Measurements from ENCODE around the gene R3HDM4.

R3HDM4 gene

DNA sequence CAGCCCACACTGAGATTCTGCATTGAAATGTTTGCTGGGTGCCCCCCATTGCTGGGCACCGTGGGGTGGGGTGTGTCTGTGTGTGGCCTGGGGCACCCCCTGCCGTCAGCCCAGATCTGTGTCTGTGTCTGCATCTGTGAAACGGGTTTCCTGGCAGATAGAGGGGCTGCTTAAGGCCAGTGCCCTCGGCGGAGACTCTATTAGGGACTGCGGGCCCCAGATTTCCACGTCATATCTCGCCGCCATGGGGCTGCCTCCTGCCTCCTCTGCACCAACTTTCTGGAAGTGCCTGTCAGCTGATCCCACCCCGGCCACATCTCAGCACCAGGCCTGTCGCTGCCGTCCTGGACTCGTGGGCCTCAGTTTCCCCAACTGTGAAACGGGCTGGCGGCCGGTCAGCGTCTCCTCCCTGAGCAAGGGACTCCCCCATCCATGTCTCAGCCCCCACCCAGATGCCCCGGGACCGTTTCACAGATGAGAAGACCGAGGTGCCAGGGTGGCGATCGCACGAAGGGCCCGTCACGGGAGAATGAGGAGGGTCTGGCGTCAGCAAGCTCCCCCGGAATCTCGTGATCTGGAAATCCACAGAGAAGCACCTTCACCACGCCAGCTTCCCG, 34.2 kb upstream of the R3HDM4 start:
- no peak for DNase-seq

DNA sequence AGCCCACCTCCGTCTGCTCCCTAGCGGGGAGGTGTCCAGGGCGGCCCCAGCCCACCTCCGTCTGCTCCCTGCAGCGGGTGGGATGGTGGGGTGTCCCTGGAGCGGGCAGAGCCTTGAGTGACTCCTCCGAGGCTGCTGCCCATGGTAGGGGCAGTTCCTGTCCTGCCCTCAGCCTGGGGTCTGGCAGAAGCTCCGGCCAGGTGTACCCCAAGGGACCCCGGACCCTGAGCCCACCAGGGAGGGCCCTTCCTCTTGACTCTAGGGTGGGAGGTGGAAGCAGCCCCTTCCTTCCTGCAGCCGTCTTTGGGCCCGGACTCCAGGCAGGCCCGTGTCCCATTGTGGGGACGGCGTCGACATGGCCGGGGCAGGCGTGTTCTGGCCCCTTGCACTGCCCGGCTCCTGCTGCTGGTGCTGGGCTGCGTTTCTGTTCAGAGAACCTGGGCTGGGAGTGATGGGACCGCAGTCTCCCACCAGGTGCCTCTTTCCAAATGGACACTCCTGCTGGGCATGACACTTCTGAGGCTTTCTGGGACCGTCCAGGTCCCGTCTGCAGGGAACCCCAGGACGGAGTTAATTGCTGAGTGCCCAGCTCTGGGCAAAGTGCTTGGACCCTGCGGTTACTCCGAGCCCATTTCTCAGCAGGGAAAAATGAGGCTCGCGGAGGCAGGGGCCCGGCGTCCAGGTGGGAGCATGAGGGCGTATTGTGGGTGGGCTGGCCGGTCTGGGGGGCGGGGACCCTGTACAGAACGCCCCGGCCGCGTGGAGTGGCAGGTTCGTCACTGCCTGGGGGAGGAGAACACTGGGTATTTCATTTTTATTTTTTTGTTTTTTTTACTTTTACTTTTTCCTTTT, 32.6 kb upstream of the R3HDM4 start:
- no peak for DNase-seq

DNA sequence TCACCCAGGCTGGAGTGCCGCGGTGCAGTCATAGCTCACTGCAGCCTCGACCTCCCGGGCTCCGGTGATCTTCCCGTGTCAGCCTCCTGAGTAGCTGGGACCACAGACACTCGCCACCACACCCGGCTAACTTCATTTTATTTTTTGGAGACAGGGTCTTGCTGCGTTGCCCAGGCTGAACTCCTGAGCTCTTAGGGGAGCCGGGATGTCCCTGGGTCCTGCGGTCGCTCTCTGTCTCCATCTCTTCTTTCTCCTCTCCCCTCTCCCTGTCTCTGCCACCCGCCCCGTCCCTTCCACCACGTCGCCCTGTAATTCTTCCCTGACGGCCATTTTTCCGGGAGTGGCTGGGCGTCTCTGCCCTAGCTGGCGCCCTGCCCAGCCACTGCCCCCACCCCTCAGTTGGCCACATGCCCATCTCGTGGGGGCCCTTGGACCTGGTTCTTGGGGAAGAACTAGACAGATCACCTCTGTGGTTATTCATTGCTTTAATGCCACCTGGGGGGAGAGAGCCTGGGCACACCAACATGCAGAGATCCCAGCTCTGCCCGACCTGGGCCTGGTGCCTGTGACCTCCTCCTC, 31.7 kb upstream of the R3HDM4 start:
- no peak for DNase-seq

DNA sequence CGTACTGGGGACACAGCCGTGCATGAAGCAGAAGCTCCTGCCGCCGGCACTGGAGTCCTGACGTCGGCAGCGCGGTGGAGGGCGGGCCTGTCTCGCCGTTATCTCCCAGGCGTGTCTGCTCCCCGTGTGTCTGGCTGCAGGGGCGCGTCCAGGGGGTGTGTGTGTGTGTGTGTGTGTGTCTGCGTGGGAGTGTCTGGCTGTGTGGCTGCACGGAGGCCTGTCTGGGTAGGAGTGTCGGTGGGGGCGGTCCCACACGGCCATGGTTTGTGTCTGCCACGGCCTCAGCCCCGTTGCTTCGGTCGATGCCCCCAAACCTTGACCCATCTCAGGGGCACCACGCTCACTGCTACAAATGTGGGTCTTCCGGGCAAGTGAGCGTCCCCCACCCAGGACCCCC, 31.1 kb upstream of the R3HDM4 start:
- DNase-seq, result no peak

DNA sequence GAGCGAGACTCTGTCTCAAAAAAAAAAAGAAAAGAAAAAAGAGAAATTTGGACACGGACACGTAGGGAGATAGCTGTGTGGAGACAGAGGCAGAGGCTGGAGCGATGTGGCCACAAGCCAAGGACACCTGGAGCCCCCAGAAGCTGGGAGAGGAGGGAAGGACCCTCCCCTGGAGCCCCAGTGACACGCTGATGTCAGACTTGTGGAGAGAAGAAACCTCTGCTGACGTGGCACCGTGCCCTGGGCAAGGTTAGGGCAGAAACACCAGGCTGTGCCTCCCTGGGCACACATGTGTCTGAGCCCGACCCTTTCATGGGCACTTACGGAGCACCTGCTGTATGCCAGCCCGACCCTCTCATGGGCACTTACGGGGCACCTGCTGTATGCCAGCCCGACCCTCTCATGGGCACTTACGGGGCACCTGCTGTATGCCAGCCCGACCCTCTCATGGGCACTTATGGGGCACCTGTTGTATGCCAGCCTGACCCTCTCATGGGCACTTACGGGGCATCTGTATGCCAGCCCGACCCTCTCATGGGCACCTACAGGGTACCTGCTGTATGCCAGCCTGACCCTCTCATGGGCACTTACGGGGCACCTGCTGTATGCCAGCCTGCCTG, 30.6 kb upstream of the R3HDM4 start:
- no peak for DNase-seq

DNA sequence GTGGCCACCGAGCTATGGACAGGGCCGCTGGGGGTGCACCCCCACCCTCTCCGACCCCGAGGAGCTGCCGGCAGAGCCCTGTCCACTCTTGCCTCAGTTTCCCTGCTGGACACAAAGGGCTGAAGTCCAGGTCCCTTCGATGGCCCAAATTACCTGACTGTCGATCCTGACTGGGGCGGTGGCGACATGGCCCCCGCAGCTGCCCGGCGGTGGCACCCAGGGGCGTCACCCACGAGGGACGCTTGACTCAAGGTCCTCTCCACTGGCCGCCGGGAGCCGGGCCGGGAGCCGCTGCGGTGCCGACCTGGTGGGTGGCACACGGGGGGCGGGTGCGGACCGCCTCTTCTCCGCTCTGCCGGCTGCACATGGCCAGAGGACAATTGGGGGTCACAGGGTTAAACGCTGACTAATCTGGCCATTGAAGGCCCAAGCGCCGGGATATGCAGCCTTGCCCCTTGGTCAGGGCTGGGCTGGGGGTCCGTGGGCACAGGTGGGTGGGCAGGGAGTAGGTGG, 29.2 kb upstream of the R3HDM4 start:
- no peak for DNase-seq

DNA sequence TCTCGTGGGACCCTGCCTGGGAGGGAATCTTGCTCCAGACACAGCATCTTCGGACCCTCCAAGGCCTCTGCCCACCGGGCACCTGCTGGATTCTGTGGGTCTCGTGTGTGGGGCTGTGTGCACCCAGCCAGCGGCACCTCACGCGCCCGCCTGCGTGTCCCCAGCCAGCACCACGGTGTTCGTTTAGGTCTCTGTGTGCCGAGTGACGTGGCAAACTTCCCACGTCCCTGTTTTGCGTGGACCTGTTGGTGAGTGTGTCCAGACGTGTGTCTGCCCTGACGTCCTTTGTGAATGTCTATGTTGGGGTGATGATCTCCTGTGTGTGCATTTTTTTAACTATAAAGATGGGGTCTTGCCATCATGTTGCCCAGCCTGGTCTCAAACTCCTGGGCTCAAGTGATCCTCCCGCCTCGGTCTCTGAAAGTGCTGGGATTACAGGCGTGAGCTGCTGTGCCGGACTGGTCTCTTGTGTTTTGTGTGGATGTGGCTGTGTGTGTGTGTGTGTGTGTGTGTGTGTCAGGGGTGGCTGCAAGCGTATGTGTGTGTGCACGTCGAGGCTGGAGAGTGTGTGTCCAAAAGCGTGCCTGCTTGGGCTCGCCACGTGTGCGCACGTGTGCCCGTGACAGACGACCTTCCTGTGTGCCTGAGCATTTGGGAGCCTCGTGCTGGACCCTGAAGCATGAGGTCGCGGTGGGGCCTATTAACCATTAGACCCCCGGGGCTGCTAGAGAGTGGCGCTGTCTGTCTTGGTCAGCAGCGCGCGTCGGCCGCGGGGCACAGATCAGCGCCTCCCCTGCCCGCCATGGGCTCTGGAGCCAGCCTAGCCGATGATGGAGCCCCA, 28.5 kb upstream of the R3HDM4 start:
- no peak for DNase-seq

DNA sequence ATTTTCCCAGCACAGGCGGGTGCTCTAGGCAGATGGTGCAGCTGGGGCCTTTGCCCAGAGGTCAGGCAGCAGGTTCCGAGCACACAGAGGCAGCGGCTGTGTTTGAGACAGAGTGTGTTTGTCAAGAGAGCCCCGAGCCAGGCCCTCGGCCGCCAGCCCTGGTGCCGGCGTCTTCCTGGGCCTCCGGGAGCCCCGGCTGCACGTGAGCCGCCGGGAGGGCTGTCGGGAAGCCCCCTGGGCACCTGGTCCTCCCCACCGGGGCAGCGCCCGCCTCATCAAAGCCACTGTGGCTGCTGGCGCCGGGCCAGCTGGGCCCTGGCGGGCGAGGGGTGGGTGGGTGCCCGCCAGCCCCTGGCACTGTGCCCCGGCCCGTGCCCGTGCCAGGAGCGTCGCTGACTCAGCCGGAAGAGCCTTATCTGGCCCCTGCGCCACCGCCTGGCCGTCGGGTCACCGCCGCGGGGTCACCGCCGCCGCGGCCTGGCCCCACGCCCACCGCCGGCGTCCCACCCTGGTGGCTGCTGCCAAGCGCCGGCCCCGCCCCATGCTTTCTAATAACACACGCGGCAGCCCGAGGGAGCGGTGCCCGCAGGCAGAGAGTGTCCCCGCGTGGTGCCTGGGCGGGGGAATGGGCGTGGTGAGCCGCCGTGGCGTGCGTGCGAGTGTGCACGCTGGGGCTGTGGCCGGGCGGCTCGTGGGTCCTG, 27.7 kb upstream of the R3HDM4 start:
- DNase-seq, result peak; percentile 74

DNA sequence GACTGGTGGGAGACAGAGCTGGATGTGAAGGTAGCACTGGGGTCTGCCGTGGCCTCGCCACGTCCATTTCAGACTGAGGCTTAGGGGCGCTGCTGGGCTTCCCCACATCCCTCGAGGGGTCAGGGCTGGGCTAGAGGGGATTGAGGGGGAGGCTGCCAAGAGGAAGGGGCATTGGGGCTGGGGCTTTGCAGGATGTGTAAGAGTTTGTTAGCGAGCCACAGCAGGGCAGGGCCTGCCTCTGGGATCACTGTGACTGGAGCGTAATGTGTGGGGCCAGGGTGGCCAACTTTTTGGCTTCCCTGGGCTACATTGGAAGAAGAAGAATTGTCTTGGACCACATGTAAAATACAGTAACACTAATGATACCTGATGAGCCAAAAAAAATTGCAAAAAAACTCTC, 26.9 kb upstream of the R3HDM4 start:
- DNase-seq, result no peak

DNA sequence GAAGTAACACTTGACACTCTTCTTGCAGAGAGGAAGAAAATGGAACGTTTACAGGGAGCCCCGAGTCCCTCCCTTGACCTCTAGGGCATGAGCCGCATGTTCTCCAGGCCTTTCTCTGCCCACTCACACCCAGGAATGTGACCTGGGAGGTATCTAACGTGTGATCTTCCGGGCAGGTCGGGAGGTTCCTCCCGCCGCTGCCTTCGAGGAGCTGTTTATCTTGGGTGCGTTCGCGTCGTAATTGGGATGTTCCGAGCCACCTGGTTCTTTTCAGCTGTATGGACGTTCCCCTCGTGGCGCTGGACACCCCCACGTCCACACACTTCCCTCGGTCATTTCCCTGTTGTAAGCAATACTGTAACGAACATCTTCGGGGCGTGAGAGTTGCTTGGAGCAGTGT, 26.4 kb upstream of the R3HDM4 start:
- no peak for DNase-seq

DNA sequence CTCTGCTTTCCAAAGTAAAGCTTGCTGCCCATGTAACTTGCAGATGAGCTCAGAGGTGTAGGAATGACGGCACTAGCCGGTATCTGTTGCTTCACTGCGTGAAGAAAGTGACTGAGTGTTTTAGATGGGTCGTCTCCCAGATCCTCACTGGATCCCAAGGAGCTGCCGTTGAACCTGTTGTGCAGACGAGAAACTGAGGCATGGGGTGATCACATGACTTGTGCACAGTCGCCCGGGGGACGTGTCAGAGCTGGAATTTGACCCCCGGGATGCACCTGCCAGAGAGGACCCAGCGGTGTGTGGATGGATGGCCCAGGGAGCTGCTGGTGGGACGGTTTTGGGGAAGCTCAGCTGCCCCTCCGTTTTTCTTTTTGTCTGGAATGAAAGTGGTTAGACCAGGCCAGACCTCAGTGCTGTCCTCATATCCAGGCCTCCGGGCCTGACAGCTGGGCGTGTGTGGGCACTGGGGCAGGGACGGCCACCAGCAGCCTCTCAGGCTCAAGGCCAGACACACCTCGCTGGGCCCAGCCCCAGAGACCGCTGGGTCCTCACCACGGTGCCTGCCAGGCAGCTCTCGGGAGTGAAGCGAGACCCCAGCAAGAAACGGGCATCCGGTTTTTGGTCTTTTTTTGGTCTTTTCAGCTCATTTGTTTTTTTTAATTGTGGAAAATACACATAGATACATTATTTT, 25.4 kb upstream of the R3HDM4 start:
- no peak for DNase-seq

DNA sequence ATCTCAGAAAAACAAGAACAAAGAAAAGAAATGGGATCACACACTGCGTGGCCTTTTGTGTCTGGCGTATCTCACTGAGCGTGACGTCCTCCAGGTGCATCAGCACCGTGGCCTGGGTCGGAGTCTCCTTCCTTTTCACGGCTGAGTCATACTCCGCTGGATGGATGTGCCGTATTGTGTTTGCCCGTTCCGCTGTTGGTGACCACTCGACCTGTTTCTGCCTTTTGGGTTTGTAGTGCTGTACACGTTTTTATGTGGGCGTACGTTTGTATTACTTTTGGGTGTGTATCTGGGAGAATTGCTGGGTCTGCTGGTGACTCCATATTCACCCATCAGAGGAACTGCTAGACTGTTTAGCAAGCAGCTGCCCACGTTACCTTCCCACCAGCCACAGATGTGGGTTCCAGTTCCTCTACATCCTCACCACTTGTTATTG, 24.3 kb upstream of the R3HDM4 start:
- peak; percentile 48 for DNase-seq

DNA sequence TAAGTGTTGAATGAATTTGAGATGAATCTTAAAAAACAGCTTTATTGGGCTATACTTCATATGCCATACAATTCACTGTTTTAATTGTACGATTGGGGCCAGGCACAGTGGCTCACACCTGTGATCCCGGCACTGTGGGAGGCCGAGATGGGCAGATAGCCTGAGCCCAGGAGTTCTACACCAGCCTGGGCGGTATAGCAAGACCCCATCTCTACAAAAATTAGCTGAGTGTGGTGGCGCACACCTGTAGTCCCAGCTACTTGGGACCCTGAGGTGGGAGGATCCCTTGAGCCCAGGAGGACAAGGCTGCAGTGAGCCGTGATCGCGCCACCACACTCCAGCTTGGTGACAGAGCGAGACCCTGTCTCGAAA, 23.1 kb upstream of the R3HDM4 start:
- DNase-seq, result no peak

DNA sequence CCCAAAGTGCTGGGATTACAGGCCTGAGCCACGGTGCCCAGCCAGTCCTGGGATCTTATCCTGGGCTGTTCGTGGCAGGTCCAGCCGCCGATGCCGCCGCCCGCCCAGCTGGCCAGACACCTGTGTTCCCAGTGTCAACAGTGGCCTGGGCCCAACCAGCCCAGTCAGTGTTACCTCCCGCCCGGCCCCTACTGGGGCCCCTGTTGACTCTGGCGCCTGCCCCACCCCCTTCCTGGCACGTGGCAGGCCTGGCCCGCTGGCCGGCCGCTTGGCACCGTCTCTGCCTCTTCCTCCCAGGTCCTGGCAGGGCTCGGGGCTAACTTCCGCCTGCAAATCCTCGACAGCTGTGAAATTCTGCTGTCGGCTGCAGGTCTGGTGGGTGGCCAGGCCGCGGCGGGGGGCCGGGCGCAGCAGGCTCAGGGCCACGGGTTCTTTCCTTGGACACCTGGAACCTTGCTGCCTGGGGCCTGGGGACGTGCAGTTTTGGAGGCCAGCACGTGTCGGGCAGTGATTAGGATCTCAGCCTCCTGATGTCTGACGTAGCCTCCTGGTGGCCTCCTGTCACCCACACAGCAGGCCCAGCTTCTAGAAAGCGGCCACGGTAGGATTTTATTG, 22.0 kb upstream of the R3HDM4 start:
- DNase-seq, result no peak

DNA sequence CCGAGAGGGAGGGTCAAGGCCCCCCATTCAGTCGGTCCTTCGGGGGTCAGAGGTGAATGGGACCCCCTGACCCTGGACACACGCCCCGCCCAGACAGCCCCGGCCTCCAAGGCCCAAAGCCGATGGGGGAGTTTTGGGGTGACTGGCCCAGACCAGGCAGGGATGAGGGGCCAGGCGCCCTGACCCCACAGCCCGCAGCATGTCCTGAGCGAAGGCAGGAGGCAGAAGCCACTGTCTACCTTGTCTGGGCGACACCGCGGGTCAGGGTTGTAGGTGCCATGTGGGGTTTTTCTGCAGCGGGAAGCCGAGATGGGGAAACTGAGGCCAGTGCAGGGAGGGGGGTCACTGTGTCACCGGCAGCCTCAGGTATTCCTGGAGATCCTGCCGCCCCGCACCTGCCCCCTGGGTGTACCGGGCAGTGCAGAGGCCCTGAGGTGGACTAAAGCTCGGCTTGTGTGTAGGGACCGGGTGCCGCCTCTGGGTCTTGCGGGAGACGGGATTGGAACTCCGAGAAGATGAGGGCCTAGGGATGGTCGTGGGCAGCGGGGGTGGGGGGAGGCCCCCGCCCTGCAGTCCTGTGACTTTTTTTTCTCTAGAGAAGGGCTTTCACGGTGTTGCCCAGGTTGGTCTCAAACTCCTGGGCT, 21.3 kb upstream of the R3HDM4 start:
- no peak for DNase-seq

DNA sequence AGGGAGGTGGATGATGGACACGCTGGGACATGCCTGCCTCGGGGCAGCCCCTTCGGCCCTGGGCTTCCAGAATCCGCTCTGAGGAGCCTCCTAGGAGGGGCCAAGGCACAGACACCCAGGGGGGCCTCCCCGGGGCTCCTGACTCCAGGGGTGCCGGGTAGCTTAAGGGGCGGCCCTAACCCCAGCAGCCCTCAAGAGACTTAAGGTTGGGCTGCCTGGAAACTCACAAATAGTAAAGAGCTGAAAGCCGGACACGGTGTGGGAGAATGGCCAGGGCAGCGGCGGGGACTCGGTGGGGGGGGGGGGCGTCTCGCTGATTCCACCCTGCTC, 20.5 kb upstream of the R3HDM4 start:
- DNase-seq, result no peak

DNA sequence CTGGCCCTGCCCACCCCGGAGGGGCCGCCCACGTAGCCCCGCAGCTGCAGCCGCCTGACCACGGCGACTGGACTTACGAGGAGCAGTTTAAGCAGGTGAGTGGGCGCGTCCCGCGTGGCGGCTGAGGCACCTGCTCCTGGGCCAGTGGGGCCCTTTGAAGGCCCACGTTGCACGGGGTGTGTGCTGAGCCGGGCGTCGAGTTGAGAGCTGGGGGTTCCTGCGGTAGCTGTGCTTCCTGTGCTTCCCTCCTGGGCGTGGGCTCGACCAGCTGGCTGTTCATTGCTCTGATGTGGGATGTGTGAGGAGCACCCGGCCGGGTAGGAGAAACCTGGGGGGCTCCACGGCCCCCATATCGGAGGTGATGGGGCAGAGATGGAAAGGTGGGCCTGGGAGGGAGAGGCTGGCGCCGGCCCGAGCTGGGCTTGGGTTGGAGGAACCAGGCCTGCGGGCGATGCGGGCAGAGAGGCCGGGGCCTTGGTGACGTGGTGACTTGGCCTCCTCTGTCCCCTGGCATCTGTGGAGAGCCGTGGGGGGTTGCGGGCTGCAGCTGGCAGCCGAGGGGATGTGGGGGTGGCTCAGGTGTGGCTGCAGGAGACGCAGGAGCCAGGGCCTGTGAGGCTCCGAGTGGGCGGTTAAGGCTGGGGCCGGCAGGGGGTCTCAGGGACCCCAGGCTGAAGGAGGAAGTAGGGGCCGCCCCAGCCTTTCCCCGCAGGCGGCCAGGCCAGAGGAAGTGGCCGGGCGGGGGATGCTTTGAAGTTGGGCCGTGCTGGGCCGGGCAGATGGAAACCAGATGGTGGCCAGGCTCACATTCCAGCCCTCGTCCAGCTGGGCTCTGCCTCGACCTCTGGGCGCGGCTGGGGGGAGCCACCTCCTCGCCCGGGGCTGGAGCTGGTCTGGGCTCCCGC, 19.9 kb upstream of the R3HDM4 start:
- DNase-seq, result peak; percentile 40

DNA sequence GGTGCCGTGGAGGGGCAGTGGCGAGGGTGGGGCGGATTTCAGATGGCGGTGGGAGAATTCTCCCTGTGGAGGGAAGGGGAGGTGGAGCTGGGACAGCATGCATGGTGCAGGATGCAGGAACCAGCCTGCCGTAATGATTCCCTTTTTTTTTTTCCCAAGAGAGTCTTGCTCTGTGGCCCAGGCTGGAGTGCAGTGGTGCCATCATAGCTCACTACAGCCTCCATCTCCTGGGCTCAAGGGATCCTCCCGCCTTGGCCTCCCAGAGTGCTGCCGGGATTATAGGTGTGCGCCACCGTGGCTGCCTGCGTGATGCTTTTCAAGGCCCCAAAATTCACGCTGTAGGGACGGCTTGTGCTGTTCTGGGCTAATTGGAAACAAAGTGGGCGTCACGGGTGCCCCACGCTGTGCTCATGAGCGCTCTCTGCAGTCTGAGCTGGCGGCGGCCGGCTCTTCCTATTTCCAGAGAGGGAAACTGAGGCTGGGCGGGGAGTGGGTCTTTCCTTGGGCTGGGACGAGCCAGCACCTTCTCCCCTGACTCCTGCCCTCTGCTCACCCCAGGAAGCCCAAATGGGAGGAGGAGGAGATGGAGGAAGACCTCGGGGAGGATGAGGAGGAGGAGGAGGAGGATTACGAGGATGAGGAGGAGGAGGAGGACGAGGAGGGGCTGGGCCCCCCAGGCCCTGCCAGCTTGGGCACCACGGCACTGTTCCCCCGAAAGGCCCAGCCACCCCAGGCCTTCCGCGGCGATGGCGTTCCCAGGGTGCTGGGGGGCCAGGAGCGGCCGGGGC, 19.0 kb upstream of the R3HDM4 start:
- no peak for DNase-seq

DNA sequence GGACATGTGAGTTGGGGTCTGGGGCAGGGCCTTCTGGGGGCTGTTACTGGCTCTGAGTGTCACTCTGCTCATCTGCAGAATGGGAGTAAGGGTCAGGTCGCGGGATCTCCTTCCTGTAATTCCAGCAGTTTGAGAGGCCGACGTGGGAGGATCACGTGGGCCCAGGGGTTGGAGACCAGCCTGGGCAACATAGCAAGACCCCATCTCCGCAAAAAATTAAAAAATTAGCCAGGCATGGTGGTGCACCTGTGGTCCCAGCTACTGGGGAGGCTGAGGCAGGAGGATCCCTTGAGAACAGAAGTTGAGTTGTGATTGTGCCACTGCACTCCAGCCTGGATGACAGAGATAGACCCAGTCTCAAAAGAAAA, 16.9 kb upstream of the R3HDM4 start:
- no peak for DNase-seq

Data from activated naive CD4-positive, alpha-beta T cell treated with anti-CD3 and anti-CD28 coated beads, Interleukin-2, amount 50 U/mL, for 16 hours (primary cell).